ENCODE measurements around the gene PDXK.
"Not testable (repeated sequence)": the region's sequence is repeated elsewhere in the genome, so short reads cannot be mapped to it uniquely, and the experiment has no call there.

Gene PDXK

DNA sequence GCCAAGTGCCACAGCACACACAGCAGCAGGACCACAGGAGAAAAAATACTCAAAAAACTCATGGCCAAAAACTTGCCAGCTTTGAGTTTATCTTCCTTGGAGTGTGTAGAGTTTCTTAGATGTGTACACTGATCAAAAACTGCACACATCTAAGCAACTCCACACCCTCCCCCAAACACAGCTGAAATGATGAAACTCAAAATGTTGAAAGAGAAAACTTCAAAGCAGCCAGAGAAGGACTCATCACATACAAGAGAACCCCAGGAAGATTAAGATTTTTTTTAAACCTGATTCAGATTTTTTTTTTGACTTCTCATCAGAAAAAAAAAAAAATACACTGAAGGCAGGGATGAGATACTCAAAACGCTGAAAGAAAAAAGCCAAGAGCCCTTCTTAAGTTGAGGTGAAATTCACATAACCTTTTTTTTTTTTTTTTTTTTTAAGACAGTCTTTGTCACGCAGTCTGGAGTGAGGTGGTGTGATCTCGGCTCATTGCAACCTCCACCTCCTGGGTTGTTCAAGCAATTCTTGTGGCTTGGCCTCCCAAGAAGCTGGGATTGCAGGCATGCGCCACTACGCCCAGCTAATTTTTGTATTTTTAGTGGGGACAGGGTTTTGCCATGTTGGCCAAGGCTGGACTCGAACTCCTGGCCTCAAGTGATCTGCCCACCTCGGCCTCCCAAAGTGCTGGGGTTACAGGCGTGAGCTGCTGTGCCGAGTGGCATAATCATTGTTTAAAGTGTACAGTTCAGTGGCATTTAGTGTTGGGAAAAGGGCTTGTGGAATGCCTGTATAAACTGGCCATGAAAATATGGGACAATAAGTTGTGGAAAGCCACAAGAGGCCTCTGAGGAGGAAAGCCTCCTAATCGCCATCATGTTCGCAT is 20.9 kb upstream of the PDXK start:
- DNase-seq = no peak

DNA sequence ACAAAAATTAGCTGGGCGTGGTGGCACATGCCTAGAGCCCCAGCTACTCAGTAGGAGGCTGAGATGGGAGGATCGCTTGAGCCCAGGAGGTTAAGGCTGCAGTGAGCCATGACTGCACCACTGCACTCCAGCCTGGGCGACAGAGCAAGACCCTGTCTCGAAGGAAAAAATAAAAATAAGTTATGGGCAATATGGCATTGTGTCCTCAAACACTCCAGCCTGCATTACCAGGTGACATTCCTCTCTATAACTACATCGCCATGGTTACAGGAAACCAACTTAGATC is 19.5 kb upstream of the PDXK start:
- DNase-seq = not testable (repeated sequence)

DNA sequence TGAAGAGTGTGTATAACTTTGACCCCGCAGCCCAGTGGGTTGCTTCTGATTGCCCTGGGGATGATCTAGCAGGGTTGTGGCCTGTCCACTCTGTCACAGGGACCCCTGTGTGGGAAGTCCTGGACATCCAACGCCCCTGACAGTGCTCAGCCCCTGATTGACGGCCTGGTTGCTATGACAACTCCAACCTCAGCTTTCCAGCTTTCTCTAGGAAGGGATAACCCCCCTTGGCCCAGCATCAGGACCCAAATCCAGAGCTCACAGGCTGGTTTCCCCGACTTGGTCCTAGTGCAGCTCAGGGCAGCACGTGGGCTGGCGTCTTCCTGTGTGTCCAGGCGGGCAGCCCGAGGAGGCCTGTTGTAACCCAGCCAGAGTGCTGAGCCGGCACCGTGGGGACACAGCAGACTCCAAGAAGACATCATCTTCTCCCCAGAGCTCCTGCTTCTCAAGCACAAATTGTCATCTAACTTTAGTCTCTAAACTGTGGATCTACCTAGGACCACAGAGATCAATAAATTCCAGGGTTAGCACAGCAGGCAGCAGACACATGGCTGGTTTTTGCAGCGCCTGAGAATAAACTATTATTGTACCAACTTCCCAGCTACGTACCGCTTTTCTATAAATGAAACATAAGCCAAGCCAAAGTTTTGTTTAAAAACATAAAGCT is 18.9 kb upstream of the PDXK start:
- no peak for DNase-seq

DNA sequence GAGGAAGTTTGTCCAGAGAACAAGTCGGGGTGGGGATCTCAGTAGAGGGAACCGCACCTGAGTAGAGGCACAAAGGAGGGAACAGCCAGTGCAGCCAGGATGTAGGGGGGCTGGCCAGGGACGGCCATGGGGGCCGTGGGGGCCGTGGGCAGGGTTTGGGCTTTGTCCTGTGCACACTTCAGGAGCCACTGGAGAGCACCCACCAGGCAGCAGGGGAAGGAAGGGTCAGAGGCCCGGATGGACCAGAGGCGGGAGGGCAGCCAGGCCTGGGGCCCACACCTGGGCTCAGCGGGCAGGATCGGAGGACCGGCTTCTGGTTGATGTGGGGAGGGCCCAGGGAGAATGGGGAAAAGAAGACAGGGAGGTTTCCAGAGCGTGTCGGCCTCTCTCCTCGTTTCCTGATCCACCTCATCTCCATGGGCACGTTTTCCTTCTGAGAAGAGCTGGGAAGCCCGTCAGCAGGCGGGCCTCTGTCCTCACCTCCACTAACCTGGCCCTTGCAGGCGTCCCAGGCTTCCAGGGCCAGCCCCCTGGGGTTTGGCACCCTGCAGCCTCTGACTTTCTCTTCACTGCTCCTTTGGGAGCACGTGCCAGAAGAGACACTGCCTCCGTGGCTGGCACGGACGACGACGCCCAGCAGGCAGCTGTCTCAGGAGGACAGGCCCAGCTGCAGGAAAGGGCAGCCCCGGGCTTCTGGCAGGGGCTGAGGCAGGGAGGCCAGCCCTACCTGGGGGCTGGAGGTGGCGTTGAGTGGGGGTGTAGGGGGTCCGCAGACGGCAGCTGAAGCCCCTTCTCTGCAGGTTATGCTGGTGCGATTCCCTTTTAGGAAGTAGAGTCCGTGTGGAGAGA is 16.8 kb upstream of the PDXK start:
- no peak for DNase-seq

DNA sequence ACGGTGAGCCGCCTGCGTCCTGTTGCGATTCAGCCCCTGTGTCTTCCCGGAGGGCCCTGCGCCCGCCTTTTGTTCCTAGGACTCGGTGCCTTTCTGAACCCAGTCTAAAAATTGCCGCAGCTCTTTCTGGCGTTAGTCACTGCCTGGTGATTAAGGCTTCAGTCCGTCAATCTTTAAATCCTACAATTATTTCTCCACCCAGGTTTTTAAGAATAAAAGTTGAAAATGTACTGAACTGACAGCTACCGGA is 16.2 kb upstream of the PDXK start:
- no peak for DNase-seq

DNA sequence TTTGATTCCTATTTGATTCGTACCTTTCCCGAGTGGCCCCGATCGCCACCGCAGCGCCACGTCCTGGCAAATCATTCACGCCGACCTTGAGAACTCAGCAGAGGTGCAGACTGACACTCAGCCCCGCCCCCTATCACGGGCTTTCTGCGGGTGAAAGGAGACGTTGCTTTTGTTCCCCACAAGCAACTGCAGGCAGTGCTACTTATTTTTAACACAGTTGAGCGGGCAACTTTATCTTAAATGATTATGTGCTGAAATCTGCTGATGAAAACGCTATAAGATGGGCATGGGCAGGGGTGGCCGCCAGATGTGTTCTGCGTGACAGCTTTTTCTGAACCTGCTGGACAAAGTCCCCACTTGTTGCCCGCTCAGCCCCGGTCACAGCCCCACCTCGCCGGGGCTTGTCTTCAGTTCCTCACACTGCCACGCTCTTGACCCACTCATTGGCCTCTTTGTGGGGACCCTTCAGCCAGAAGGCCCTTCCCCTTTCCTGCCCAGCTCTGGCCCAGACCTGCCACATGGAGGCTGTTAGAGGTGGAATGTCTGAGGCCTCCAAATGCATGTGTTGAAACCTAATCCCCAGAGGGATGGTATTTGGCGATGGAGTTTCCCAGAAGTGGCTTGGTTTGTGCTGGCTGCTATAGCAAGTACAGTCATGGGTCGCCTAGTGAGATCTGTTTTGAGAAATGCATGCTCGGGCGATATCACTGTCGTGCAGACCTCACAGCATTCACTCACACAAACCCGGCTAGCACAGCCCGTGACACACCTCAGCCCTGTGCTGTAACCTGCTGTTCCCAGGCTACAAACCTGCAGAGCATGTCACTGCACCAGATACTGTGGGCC is 15.7 kb upstream of the PDXK start:
- no peak for DNase-seq

DNA sequence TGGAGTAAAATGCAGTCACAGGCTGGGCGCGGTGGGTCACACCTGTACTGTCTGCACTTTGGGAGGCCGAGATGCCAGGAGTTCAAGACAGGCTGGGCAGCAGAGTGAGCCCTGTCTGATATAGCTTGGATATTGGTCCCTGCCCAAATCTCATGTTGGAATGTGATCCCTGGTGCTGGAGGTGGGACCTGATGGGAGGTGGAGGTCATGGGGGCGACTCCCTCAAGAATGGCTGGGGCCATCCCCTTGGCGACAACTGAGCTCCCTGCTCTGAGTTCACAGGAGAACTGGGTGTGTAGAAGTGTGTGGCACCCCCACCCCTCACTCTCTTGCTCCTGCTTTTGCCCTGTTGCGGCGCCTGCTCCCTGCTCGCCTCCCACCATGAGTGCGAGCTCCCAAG is 11.5 kb upstream of the PDXK start:
- no peak for DNase-seq

DNA sequence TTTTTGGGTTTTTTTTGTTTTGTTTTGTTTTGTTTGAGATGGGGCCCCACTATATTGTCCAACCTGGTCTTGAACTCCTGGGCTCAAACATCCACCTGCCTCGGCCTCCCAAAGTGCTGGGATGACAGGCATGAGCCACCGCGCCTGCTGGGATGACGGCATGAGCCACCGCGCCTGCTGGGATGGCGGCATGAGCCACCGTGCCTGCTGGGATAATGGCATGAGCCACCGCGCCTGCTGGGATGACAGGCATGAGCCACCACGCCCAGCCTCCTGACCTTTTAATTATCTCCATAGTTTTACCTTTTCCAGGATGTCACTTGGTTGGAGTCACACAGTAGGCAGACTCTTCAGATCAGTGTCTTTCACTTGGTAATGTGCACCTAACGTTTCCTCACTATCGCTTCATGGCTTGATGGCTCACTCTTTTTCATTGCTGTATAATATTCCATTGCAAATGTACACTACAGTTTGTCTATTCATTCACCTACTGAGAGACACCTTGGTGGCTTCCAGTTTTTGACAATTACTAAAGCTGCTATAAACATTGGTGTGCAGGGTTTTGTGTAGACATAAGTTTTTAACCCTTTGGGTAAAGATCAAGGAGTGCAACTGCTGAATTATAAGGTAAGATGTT is 10.1 kb upstream of the PDXK start:
- no peak for DNase-seq

DNA sequence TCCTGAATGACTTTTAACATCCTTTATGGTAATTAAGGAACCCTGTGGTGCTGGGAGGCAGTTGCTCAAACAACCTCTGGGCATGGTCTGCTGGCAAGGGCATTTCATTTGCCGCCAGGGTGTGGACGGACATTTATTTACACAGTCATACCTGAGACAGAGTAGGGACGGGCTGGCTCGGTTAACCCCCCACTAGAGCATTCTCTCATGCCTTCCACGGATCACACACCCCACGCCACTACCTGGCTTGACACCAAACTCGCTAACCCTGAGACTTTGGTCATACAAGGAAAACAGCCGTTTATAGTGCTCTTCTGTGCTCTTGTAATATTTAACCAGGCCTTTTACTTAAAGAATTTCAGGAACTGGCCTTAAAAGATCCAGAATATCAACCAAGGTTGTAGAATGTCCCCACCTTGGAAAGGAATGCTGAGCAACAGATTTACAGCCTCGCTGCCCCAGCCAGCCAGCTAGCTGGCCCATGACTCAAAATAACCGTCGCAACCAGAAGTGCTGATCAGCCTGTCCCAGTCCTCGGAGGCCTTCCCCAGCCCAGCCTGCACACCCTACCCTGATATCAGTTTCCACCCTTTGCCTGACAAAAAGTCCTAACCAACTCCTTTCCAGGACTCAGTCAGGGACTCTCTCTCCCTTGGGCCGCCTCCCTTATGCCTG is 6.5 kb upstream of the PDXK start:
- peak; percentile 12 to 55 for DNase-seq

DNA sequence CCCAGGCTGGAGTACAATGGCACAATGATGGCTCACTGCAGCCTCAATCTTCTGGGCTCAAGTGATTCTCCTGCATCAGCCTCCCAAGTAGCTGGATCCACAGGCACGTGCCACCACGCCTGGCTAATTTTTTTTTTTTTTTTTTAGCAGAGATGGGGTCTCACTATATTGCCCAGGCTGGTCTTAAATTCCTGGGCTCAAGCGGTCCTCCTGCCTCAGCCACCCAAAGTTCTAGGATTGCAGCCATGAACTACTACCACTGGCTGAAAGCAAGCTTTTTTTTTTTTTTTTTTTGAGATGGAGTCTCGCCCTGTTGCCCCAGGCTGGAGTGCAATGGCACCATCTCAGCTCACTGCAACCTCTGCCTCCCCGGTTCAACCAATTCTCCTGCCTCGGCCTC is 5.8 kb upstream of the PDXK start:
- not testable (repeated sequence) for DNase-seq

DNA sequence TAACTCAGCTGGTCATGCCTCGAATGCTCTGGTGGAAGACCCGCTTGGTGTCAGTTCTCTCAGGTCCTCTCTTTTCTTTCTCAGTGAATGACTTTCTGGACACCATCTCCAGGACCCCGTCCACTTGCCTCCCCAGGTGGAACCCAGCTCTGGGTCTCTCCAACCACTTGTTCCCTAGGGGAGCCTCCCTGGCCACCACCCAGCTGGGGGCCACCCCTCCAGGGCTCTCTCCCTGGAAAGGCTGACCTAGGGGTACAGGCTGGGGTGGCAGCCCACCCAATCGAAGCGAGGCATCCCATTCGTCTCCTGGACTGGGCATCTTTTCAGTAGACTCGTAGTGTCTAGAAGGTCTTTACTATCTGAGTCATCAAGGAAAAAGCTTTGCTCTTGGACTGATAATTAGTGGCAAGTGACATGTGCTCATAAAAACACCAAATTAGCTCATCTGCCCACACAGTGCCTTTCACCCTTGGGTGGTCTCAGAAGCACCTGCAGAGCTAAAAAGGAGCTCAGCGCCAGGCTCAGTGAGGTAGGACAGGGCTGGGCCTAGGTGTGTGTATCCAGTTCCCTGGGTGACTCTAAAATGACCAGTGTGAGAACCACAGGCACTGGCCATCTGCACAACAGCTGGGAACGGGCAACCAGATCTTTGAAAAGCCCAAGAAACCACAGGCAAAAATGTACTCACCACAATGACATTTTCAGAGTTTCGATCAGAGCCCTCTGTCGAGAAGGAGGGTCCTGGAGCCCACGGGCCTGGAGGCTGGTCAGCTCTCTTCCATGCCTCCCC is 2.4 kb upstream of the PDXK start:
- no peak for DNase-seq

DNA sequence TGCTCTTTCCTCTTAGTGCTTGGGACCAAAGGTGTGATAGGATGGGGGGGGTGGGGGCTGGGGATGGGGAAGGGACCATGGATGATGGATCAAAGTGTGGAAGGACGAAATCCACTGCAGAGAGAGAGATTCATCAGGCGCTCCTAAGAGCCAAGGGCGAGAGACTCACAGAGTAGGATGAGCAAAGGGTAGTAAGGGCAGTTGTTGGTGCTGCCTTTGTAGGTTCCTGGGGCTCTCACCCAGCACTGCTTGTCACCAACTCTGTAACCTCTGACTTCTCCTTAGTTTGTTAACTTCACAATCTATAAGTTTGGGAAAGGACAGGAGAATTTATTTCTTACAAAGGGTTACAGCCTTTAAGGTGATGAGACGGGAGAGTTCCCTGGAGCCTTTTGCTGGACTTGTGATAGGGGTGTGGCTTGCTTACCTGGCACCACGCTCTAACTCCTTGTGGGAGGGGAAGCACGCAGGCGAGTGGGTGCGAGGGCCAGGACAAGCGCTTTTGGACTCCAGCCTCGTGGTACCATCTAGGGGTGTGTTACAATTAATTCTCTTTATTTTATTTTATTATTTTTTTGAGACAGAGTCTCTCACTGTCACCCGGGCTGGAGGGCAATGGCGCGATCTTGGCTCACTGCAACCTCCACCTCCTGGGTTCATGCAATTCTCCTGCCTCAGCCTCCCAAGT is 1.6 kb upstream of the PDXK start:
- DNase-seq = no peak

DNA sequence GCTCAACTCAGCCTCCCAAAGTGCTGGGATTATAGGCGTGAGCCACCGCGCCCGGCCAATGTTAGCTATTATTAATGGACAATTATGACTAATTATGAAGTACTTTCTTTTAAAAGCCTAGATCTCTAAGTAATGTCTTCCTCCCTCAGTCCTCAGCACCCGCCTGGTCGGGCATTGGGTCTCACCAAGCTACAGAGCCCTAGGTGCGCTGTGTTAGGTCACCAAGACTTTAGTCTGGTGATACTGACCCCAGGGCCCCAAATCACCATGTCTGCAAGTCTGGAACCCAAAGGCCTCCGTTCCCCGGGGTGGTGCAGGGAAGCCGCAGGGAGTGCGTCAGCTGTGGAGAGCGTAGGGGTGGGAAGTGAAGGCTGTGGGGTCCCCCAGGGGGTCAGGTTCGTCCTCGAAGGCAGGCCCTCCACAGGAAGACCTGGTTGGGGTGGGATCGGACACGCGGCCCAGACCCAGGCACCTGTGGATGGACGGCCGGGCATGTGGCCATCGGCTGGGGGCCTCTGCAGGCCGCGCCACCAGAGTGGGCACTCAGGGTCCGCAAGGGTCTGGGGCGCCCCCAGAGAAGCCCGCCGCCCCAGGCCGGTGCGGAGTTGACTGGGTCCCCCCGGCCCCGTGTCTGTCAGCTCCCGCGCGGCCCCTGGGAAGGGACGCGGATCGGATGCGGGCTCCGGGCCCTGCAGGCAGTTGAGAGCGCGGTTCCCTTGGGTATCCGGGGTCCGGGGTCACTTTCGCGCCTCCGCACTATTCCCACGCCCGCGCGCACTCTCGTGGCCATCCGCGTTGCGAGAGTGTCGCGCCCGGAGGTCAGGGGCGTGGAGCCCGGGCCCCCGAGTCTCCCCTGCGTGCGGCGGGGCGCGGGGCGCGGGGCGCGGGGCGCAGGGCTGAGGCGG is 710 bp upstream of the PDXK start:
- DNase-seq = no peak

DNA sequence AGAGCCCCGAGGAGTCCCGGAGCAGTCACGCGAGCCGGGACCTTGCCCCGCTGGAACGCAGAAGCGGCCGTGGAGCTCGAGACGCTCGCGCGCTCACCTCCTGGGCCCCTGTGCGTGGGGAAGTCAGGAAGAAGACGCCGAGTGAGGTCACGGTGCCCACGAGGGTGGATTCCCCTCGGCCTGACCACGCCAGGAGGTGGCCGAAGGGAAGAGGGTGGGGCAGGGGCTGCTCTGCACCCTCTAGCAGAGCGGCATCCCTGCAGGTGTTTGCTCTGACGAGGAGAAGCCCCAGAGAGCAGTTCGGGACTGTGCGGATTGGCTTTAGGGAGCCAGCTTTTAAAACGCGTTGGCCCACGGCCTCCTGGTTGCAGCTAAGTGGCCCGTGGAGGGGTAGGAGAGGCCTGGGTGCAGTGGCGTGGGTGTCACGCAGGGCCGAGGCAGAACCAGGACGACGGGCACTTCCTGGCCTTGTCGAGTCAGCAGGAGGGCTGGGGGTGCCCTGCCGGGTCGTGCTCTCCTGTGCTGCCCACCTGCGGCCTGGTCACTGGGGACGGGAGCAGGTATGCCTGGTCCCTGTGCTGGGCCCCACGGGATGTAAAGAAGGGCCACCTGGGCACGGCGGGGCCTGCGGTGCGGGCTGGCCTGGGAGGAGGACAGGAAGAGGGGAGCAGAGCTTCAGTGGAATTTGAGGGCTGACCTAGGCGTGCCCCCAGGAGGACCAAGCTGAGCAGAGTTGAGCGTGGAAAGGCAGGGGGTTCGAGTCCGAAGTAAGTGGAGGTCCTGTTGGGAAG is 1.0 kb downstream of the PDXK start:
- DNase-seq = no peak

DNA sequence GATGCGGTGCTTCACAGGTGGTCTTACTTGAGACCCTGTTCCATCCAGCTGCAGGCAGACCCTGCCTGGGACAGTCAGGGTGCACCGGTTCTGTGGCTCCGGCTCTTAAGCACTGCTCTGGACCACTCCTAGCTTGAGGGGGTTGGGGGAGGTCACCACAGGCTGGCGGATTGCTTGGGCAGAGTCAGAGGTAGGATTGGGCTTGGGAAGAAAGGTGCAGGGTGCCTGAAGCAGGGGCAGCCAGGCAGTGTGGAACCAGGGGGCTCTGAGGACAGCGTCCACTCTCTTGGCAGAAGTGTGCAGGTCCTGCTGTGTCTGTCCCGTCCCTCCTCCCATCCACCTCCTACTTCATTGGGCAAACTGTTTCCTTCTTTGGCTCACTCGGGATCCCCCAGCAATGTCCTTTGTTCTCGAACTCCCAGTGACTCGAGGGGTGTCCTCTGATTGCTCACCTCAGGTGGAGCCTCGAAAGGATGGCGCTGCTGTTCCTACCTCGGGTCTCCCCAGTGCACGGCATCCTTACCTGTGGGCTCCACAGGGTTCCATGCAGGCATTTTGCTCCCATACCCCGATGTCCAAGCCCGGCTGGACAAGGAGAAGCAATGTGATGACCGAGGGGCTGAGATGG is 1.7 kb downstream of the PDXK start:
- DNase-seq = no peak

DNA sequence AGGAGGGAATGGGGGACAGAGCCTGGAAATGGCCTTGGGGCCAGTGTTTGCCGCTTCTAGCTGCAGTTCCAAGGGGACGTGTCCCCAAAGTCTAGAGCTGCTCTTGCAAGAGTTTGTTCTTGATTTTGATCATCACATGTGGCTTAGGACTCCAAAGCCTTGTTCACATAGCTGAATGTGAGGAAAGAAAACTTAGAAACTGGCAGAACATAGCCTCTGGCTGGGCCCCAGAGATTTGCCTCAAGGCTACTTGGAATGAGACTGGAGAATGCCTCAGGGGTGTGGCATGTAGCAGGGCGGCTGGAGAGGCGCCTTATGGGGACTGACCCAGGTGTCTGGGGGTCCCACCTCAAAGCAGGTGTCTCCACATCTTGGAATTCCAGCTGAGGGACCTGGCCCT is 2.3 kb downstream of the PDXK start:
- no peak for DNase-seq

DNA sequence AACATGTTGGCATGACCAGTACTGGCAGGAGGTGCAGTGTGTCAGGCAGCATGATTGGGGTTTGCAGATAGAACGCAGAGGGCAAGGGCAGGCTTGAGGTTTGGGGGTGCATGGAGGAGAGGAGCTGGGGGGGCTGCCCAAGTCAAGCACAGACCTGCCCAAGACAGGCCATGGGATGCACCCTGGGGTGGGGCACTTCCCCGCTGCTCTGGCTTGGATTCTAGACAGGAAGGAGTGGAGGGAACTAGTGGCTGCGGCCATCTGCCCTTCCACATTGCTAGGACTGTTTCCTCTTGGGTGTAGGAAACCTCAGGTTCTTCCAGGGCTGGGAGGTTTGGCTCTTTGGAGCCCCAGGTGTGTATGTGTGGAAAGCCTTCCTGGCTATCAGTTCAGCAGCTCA is 3.0 kb downstream of the PDXK start:
- DNase-seq = no peak

DNA sequence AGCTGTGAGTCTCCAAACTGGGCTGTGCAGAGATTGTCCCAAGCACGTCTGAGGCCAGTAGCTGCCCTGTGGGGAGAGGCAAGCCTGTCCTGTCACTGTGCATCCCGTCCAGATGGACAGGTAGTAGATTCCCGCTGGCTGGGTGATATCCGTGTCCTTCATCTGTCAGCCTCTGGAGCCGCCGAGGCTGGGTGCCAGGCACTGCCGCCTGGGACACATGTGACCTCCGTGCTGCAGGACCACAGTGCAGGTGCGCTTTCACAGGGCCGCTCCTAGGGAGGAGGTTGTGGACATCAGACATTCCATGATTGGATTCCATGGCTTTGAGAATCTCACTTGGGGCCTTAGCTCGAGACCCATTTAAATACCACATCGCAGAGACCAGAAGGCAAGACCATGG is 4.7 kb downstream of the PDXK start:
- no peak for DNase-seq

All from NCI-H2081 (cell line).